Measurements from ENCODE around the gene MYLIP. TPM values are rescaled to one million over a fixed set of nuclear protein-coding genes. Genes with fewer than 3 reads are reported as not detected.
A peak's percentile ranks its signal among the peaks of the same experiment; 100 is the strongest.

MYLIP gene
- total RNA-seq, 1 donor from 2014 or later: 48.8 TPM

DNA sequence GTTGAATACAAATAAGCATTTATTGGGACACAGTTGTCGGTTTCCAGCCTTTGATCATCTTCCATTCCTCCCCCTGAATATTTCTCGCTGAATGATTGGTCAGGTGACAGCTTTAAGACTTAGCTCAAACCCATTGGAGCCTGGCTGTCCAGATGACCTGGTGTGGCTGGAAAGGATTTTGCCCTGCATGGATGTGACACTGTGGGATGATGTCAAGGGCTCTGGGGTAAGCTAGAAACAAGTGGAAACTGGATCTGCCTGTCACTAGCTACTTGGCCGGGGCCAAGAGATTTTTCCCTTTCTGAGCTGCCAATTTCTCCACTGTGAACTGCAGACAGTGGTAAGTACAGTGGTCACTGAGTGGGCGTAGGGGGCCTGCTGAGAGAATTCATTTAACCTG lies 41.9 kb upstream of the MYLIP start:
- TF ChIP-seq, protein P1, sequence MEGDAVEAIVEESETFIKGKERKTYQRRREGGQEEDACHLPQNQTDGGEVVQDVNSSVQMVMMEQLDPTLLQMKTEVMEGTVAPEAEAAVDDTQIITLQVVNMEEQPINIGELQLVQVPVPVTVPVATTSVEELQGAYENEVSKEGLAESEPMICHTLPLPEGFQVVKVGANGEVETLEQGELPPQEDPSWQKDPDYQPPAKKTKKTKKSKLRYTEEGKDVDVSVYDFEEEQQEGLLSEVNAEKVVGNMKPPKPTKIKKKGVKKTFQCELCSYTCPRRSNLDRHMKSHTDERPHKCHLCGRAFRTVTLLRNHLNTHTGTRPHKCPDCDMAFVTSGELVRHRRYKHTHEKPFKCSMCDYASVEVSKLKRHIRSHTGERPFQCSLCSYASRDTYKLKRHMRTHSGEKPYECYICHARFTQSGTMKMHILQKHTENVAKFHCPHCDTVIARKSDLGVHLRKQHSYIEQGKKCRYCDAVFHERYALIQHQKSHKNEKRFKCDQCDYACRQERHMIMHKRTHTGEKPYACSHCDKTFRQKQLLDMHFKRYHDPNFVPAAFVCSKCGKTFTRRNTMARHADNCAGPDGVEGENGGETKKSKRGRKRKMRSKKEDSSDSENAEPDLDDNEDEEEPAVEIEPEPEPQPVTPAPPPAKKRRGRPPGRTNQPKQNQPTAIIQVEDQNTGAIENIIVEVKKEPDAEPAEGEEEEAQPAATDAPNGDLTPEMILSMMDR (IDR thresholded peaks at IDR 0.05): no peak
- H3K9me3 ChIP-seq: no peaks in the 10 kb centered on the region
- no peak for DNase-seq
- H3K4me1 ChIP-seq: no peaks in the 10 kb centered on the region
- no peak overlapping the region for H3K4me3 ChIP-seq
- no peaks in the 10 kb centered on the region for H3K27me3 ChIP-seq (ENCODE audit: low read depth)
- H3K27ac ChIP-seq: no peak overlapping the region
- ATAC-seq: no peak
- no peaks in the 10 kb centered on the region for H3K36me3 ChIP-seq
- intact Hi-C loops (cut with DNase I): no loop called here

DNA sequence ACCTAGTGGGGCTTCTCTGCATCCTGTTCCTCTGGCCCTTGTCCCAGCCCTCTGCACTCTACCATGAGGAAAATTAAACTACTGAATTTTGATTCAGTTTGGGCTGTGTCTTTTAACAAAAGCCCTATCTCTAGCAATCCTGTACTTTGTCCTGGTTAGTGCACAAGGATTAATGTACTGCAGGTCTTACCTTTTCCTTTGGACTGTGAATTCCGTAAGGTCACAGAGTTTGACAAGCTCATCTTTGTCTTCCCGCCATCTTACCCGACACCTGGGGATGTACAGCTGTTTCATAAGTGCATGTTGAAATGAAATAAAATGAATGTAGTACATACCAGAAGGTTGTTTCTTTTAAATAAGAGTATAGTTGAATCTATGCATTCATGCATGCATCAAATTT lies 41.5 kb upstream of the MYLIP start:
- Histone ChIP-seq H3K4me1 (no peaks in the 10 kb centered on the region), H3K4me3 (no peak overlapping the region), H3K36me3 (no peaks in the 10 kb centered on the region), H3K9me3 (no peaks in the 10 kb centered on the region), H3K27ac (no peak overlapping the region), H3K27me3 (ENCODE audit: low read depth) (no peaks in the 10 kb centered on the region)
- DNase-seq (no peak), ATAC-seq (no peak)
- TF ChIP-seq, protein P1 (IDR thresholded peaks at IDR 0.05): no peak
- intact Hi-C loops (cut with DNase I): no loop called here

DNA sequence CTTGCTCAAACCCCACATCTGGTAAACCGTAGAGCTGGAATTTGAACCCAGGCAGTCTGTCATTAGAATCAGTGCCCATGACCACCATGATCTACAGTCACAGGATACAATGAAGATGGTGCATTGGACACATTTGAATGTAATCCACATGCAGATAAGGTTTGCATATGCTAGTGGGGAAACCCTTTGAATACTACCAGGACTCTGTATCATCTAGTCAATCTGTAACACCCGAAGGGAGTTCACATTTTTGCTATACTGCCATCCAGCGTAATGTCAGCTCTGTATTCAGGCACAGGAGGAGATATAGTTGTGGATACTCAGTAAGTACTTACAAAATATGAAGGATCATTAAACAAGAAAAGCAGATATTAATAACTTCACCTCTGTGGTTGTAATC lies 40.5 kb upstream of the MYLIP start:
- Histone ChIP-seq H3K4me1 (no peaks in the 10 kb centered on the region), H3K36me3 (no peaks in the 10 kb centered on the region), H3K27me3 (ENCODE audit: low read depth) (no peaks in the 10 kb centered on the region), H3K9me3 (no peaks in the 10 kb centered on the region), H3K27ac (no peak overlapping the region), H3K4me3 (no peak overlapping the region)
- intact Hi-C loops (cut with DNase I): no loop called here
- TF ChIP-seq, protein P1 (IDR thresholded peaks at IDR 0.05): no peak
- DNase-seq (no peak), ATAC-seq (no peak)

DNA sequence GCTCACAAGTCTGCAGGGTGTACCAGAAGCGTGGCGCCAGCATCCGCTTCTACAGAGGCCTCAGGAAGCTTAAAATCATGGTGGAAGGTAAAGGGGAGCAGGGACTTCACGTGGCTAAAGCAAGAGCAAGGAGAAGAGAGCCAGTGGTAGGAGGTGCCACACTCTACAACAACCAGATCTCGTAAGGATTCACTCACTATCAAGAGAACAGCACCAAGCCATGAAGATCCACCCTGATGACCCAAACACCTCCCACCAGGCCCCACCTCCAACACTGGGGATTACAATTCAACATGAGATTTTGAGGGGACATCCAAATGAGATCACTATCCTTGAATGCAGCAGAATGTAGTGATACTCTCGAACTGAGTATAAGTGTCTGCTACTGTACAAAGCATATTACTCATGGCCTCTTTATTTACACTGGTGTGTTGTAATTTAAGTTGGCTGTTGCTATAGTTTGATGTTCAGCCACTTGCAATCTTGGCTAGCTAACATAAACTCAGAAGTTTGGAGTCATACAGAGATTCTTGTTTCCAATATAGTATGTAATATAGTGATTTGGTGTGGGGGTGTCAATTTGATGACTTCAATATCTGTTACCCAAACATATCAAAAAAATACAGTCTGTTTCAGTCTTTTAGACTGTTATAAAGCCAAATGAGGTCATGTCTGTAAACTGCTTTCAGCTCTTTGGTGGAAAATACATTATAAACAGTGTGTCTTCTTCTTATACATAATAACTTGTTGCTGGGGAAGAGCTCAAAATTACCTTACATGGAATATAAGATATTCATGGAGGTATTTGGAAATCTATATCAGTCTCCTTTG lies 39.4 kb upstream of the MYLIP start:
- TF ChIP-seq, protein P1 (IDR thresholded peaks at IDR 0.05): no peak
- H3K36me3 ChIP-seq: no peaks in the 10 kb centered on the region
- no peak overlapping the region for H3K4me3 ChIP-seq
- intact Hi-C loops (cut with DNase I): no loop called here
- H3K27me3 ChIP-seq (ENCODE audit: low read depth): no peaks in the 10 kb centered on the region
- H3K9me3 ChIP-seq: no peaks in the 10 kb centered on the region
- no peak overlapping the region for H3K27ac ChIP-seq
- H3K4me1 ChIP-seq: no peaks in the 10 kb centered on the region
- no peak for DNase-seq
- peak; percentile 50 to 60 for ATAC-seq

DNA sequence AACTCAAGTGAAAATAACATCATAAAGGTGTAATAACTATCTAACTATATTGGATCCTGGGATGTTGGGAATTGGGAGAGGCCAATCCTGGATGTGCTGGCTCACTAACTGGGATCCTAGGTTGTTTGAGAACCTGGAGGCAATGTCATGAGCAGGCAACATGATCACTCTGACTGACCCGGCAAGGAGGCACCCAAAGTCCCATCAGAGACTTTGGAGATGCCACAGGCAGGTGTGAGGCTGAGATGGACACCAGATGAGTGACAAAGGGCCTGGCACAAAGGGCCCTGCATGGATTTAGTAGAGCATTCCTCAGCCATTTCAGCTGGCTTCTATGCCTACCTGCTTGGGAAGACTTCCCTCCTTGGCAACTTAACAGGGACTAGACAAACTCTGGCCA lies 38.4 kb upstream of the MYLIP start:
- no peak for ATAC-seq
- intact Hi-C loops (cut with DNase I): no loop called here
- H3K27ac ChIP-seq: no peak overlapping the region
- TF ChIP-seq, protein P1 (IDR thresholded peaks at IDR 0.05): no peak
- H3K36me3 ChIP-seq: no peaks in the 10 kb centered on the region
- H3K4me3 ChIP-seq: no peak overlapping the region
- H3K27me3 ChIP-seq (ENCODE audit: low read depth): no peaks in the 10 kb centered on the region
- no peak for DNase-seq
- H3K4me1 ChIP-seq: no peaks in the 10 kb centered on the region
- no peaks in the 10 kb centered on the region for H3K9me3 ChIP-seq
